Left lung (tissue), 10 donors: ENCODE data around the gene C12orf76. TPM values are rescaled to one million over a fixed set of nuclear protein-coding genes. Genes with fewer than 3 reads are reported as not detected.
A peak's percentile ranks its signal among the peaks of the same experiment; 100 is the strongest.

Source experiments
- ATAC-seq: fragments of 200-7000 bp; cut with Tn5 transposase; one replicate; pipeline ENCODE4 v1.9.1; 2020; ENCODE audit warnings: moderate library complexity
- DNase-seq, 4 donors: peaks; one replicate each; pipeline ENCODE4 v3.0.0-alpha.2; 2013 to 2020
- H3K27ac ChIP-seq, 2 donors: fragments of 200-600 bp; sonication (generic) in 1 of 2; one replicate each; pipeline versions ENCODE4 v1.5.0 to v1.8.0; 2020 to 2021
- H3K27me3 ChIP-seq, 2 donors: fragments of 200-600 bp; sonication (generic) in 1 of 2; one replicate each; pipeline versions ENCODE4 v1.5.0 to v1.8.0; 2020 to 2021
- H3K36me3 ChIP-seq, 2 donors: fragments of 200-600 bp; sonication (generic) in 1 of 2; one replicate each; pipeline versions ENCODE4 v1.5.0 to v1.8.0; 2020 to 2021
- H3K4me1 ChIP-seq, 2 donors: fragments of 200-600 bp; one replicate each; pipeline ENCODE4 v1.8.0; 2021
- H3K4me3 ChIP-seq, 2 donors: fragments of 200-600 bp; sonication (generic) in 1 of 2; one replicate each; pipeline versions ENCODE4 v1.5.0 to v1.8.0; 2020 to 2021; ENCODE audit warnings: mild to moderate bottlenecking in 1 of 2
- H3K9me3 ChIP-seq, 2 donors: fragments of 200-600 bp; sonication (generic) in 1 of 2; one replicate each; pipeline versions ENCODE4 v1.5.0 to v1.8.0; 2020 to 2021
- CTCF ChIP-seq, 2 donors: fragments of 200-600 bp; sonication (generic) in 1 of 2; IDR thresholded peaks; one replicate each; pipeline versions ENCODE4 v1.5.0 to v1.8.0; 2021; ENCODE audit warnings: antibody characterized with exemption in 2 of 2
- intact Hi-C, 2 donors: fragments of 100-400 bp; cut with DNase I; formaldehyde crosslinking; loops; one replicate each; pipeline versions ENCODE4 v1.11.2 to v1.14.2; 2022
- polyA plus RNA-seq, 6 donors: library from polyadenylated mRNA; unstranded; fragments of 120-200 nt; gene quantifications; one replicate each; pipeline ENCODE4 v1.2.1, GENCODE V29; 2013; ENCODE audit not compliant: insufficient read length in 6 of 6
- total RNA-seq, 2 donors: library from RNA; stranded (reverse); fragmentation: NEBNext Ultra II Directional; extraction: Animal tissue kit (Norgen Biotek cat#: 25700); gene quantifications; one replicate each; pipeline ENCODE4 v1.2.1, GENCODE V29; 2021
- donor health status: DM: no; HTN: yes; CAD: no.
- donor health status: DM: no; HTN: no; CAD: no.

The C12orf76 gene
- total and polyA plus RNA-seq, 8 donors, result 13.9 to 36.6 (median 34.5) TPM

GRCh38 chr12:110047297-110047940 is 903 bp downstream of the C12orf76 start:
- Histone ChIP-seq H3K9me3 (no peaks in the 10 kb centered on the region), H3K4me3 (peak overlapping the region; percentile 91 to 94), H3K27ac (peak overlapping the region; percentile 78 to 92), H3K27me3 (no peaks in the 10 kb centered on the region), H3K4me1 (peaks cover 26 to 42% of the 10 kb centered on the region in 2 donors), H3K36me3 (peaks cover 0 to 8% of the 10 kb centered on the region in 2 donors)
- no peak for TF ChIP-seq CTCF (IDR thresholded peaks at IDR 0.05)
- no peak for DNase-seq
- ATAC-seq, result no peak
- intact Hi-C loops, result no loop called here

GRCh38 chr12:110046451-110047187 is 1.7 kb downstream of the C12orf76 start:
- Histone ChIP-seq H3K9me3 (no peaks in the 10 kb centered on the region), H3K36me3 (peaks cover 0 to 16% of the 10 kb centered on the region in 2 donors), H3K4me3 (peak overlapping the region in 1 of 2 donors; percentile 94), H3K4me1 (peaks cover 30 to 46% of the 10 kb centered on the region in 2 donors), H3K27me3 (no peaks in the 10 kb centered on the region), H3K27ac (peak overlapping the region in 1 of 2 donors; percentile 78)
- peak; percentile 15 for ATAC-seq
- no peak for DNase-seq
- intact Hi-C loops, result no loop called here
- no peak for TF ChIP-seq CTCF (IDR thresholded peaks at IDR 0.05)

GRCh38 chr12:110042264-110042663 is 6.1 kb downstream of the C12orf76 start:
- Histone ChIP-seq H3K36me3 (peaks cover 0 to 38% of the 10 kb centered on the region in 2 donors), H3K9me3 (no peaks in the 10 kb centered on the region), H3K27me3 (no peaks in the 10 kb centered on the region), H3K27ac (peak overlapping the region in 1 of 2 donors; percentile 6), H3K4me3 (no peak overlapping the region), H3K4me1 (peaks cover 24 to 61% of the 10 kb centered on the region in 2 donors)
- DNase-seq (no peak), ATAC-seq (peak; percentile 7)
- TF ChIP-seq CTCF (IDR thresholded peaks at IDR 0.05), result no peak
- intact Hi-C loops, result no loop called here

GRCh38 chr12:110039085-110039807 is 9.1 kb downstream of the C12orf76 start:
- Histone ChIP-seq H3K9me3 (no peaks in the 10 kb centered on the region), H3K4me1 (peaks cover 20 to 44% of the 10 kb centered on the region in 2 donors), H3K4me3 (no peak overlapping the region), H3K36me3 (peaks cover 0 to 66% of the 10 kb centered on the region in 2 donors), H3K27ac (peak overlapping the region; percentile 82), H3K27me3 (no peaks in the 10 kb centered on the region)
- no peak for TF ChIP-seq CTCF (IDR thresholded peaks at IDR 0.05)
- intact Hi-C loops, result no loop called here
- ATAC-seq (peak; percentile 86), DNase-seq (peak in 2 of 4 donors; percentile 42 to 72)

- intact Hi-C loops, result no loop called here
- H3K27me3 ChIP-seq, result no peaks in the 10 kb centered on the region
- H3K9me3 ChIP-seq, result no peaks in the 10 kb centered on the region
- no peak overlapping the region for H3K4me3 ChIP-seq
- H3K36me3 ChIP-seq, result peaks cover 0 to 67% of the 10 kb centered on the region in 2 donors
- ATAC-seq (peak; percentile 3), DNase-seq (no peak)
- H3K27ac ChIP-seq, result peak overlapping the region; percentile 77 to 82
- TF ChIP-seq CTCF (IDR thresholded peaks at IDR 0.05), result no peak
- H3K4me1 ChIP-seq, result peaks cover 20 to 44% of the 10 kb centered on the region in 2 donors
These were observed 9.6 kb downstream of the C12orf76 start for GRCh38 chr12:110038741-110039084.
